Esophagus squamous epithelium (tissue), 4 donors: ENCODE measurements around the gene PLEKHG4B.

Source experiments
- CTCF ChIP-seq, 6 experiments: fragments of 450-650 bp in 4 of 6; fragments of 200-600 bp in 2 of 6; sonication (generic) in 2 of 6; IDR thresholded peaks; one replicate each; pipeline ENCODE4 v1.5.1; 2016 to 2019; ENCODE audit warnings: antibody characterized with exemption in 6 of 6, mild to moderate bottlenecking in 4 of 6, moderate library complexity in 4 of 6
- POLR2A ChIP-seq, 4 donors: fragments of 450-650 bp; IDR thresholded peaks; one replicate each; pipeline ENCODE4 v1.6.1; 2017; ENCODE audit warnings: antibody characterized with exemption in 4 of 4, mild to moderate bottlenecking in 4 of 4, moderate library complexity in 3 of 4

DNA sequence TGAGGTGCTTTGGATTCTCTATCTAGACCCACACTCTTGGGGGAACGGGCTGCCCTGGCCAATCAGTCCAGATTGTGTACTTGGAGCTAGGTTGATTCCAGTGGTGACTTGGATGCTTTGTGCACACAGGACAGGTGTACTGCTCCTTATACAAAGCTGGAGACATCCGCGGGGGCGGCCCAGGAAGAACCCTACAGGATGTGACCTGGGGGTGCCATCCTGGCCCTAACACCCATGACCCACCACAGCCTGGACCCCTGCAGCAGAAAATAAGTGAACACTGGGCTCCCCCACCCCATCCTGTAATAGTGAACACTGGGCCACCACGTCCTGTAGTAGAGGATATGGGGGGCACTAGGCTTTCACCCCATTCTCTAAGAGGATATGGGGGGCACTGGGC, 12.1 kb upstream of the PLEKHG4B start:
- TF ChIP-seq POLR2A (IDR thresholded peaks at IDR 0.05) (no peak), CTCF (IDR thresholded peaks at IDR 0.05) (no peak)
